Measurements from ENCODE around the gene PLSCR1. TPM values are rescaled to one million over a fixed set of nuclear protein-coding genes. Genes with fewer than 3 reads are reported as not detected.

PLSCR1 gene
- total RNA-seq, 1 experiment from 2014 or later = 60.1 TPM

- ChIA-PET POLR2A (ENCODE audit: unreplicated experiment) (interaction anchor here (0.7 kb wide), 2 partner anchors 11 to 26 kb away, joined by 3 to 9 read pairs; no protein-coding TSS in a partner anchor), CTCF (no interaction called here)
- DNase-seq = no peak
- BruUV-seq (replicated peaks) = no TSS peak
- Histone ChIP-seq H4K20me1 (ENCODE audit: insufficient read depth) (no peaks in the 10 kb centered on the region), H3K27me3 (ENCODE audit: insufficient read depth, low read depth) (no peaks in the 10 kb centered on the region), H3K27ac (no peak overlapping the region), H3K9me2 (ENCODE audit: insufficient read depth) (no peaks in the 10 kb centered on the region), H3K4me1 (replicated peaks; ENCODE audit: insufficient read depth) (no peaks in the 10 kb centered on the region), H3K36me3 (ENCODE audit: low read depth) (peaks cover 15% of the 10 kb centered on the region), H2AFZ (no peak overlapping the region), H3K4me2 (no peak overlapping the region), H3K79me2 (ENCODE audit: low read depth) (peaks cover 3% of the 10 kb centered on the region; the same call in 1 of the 2 replicates), H3F3A (ENCODE audit: insufficient read depth, low read depth) (no peaks in the 10 kb centered on the region), H3K9me3 (ENCODE audit: insufficient read depth, low read depth) (no peaks in the 10 kb centered on the region), H3K4me3 (no peak overlapping the region)
- intact Hi-C loops (cut with micrococcal nuclease; ENCODE audit: unreplicated experiment) = no loop called here
- TF ChIP-seq EZH2 (IDR thresholded peaks at IDR 0.05; ENCODE audit: low read depth) (no peak), CTCF (conservative IDR thresholded peaks at IDR 0.05) (no peak)
Observed at GRCh38 chr3:146532406-146532805, 12.0 kb downstream of the PLSCR1 start.

- Histone ChIP-seq H3K9me2 (ENCODE audit: insufficient read depth) (no peaks in the 10 kb centered on the region), H3K4me3 (no peak overlapping the region), H3K36me3 (ENCODE audit: low read depth) (peaks cover 15% of the 10 kb centered on the region), H2AFZ (no peak overlapping the region), H3K4me2 (no peak overlapping the region), H3F3A (ENCODE audit: insufficient read depth, low read depth) (no peaks in the 10 kb centered on the region), H3K4me1 (replicated peaks; ENCODE audit: insufficient read depth) (no peaks in the 10 kb centered on the region), H4K20me1 (ENCODE audit: insufficient read depth) (no peaks in the 10 kb centered on the region), H3K27me3 (ENCODE audit: insufficient read depth, low read depth) (no peaks in the 10 kb centered on the region), H3K9me3 (ENCODE audit: insufficient read depth, low read depth) (no peaks in the 10 kb centered on the region), H3K27ac (no peak overlapping the region), H3K79me2 (ENCODE audit: low read depth) (no peaks in the 10 kb centered on the region)
- DNase-seq = no peak
- intact Hi-C loops (cut with micrococcal nuclease; ENCODE audit: unreplicated experiment) = no loop called here
- BruUV-seq (replicated peaks) = no TSS peak
- TF ChIP-seq EZH2 (IDR thresholded peaks at IDR 0.05; ENCODE audit: low read depth) (no peak), CTCF (conservative IDR thresholded peaks at IDR 0.05) (no peak)
- CTCF ChIA-PET = no interaction called here
- POLR2A ChIA-PET (ENCODE audit: unreplicated experiment) = interaction anchor here (0.6 kb wide), 2 partner anchors 24 to 190 kb away, joined by 3 to 4 read pairs; no protein-coding TSS in a partner anchor
Observed at GRCh38 chr3:146530609-146531008, 13.8 kb downstream of the PLSCR1 start.

- no peaks in the 10 kb centered on the region for H3K9me3 ChIP-seq (ENCODE audit: insufficient read depth, low read depth)
- no peak for DNase-seq
- H3K9me2 ChIP-seq (ENCODE audit: insufficient read depth) = no peaks in the 10 kb centered on the region
- no peak overlapping the region for H3K4me2 ChIP-seq
- no peaks in the 10 kb centered on the region for H3F3A ChIP-seq (ENCODE audit: insufficient read depth, low read depth)
- no peak overlapping the region for H3K27ac ChIP-seq
- H3K79me2 ChIP-seq (ENCODE audit: low read depth) = no peaks in the 10 kb centered on the region
- POLR2A ChIA-PET (ENCODE audit: unreplicated experiment) = no interaction called here
- H2AFZ ChIP-seq = no peak overlapping the region
- CTCF ChIA-PET = interaction anchor here (0.6 kb wide), 1 partner anchor 663 kb away, joined by 3 read pairs; no protein-coding TSS in a partner anchor
- H3K4me1 ChIP-seq (replicated peaks; ENCODE audit: insufficient read depth) = no peaks in the 10 kb centered on the region
- H4K20me1 ChIP-seq (ENCODE audit: insufficient read depth) = no peaks in the 10 kb centered on the region
- BruUV-seq (replicated peaks) = no TSS peak
- no peaks in the 10 kb centered on the region for H3K27me3 ChIP-seq (ENCODE audit: insufficient read depth, low read depth)
- no peak overlapping the region for H3K4me3 ChIP-seq
- intact Hi-C loops (cut with micrococcal nuclease; ENCODE audit: unreplicated experiment) = no loop called here
- TF ChIP-seq EZH2 (IDR thresholded peaks at IDR 0.05; ENCODE audit: low read depth) (no peak), CTCF (conservative IDR thresholded peaks at IDR 0.05) (no peak)
- H3K36me3 ChIP-seq (ENCODE audit: low read depth) = peaks cover 15% of the 10 kb centered on the region
Observed at GRCh38 chr3:146529021-146529420, 15.4 kb downstream of the PLSCR1 start.

All from PC-9 (cell line).